SK-N-SH treated with all-trans-retinoic acid at 6 μM for 48 hours (cell line): ENCODE data around the gene PHACTR3.

Experiments
- GLIS3 ChIP-seq: fragments of 250-450 bp; sonication (Bioruptor Pico); IDR thresholded peaks from 2 replicates; pipeline ENCODE4 v1.5.0; 2020; ENCODE audit warnings: mild to moderate bottlenecking, moderate library complexity
- TCF4 ChIP-seq: fragments of 250-450 bp; sonication (Bioruptor Pico); IDR thresholded peaks from 2 replicates; pipeline ENCODE4 v1.8.0; 2021; ENCODE audit warnings: mild to moderate bottlenecking, moderate library complexity, borderline replicate concordance
- ZFP30 ChIP-seq: fragments of 450-650 bp; formaldehyde crosslinking; IDR thresholded peaks from 2 replicates; pipeline ENCODE4 v1.5.0; 2022; ENCODE audit warnings: mild to moderate bottlenecking, moderate library complexity
- ZNF8 ChIP-seq: fragments of 450-650 bp; formaldehyde crosslinking; IDR thresholded peaks from 2 replicates; pipeline ENCODE4 v1.5.0; 2020; ENCODE audit warnings: mild to moderate bottlenecking, moderate library complexity
- TF ChIP-seq, protein P1 (sequence below): fragments of 250-450 bp; sonication (Bioruptor Pico); IDR thresholded peaks from 2 replicates; pipeline ENCODE4 v1.8.0; 2021; ENCODE audit warnings: low read depth, mild to moderate bottlenecking, moderate library complexity, borderline replicate concordance
- TF ChIP-seq, protein P2 (sequence below): fragments of 250-450 bp; sonication (Bioruptor Pico); IDR thresholded peaks from 2 replicates; pipeline ENCODE4 v1.5.1; 2020; ENCODE audit warnings: low read depth, mild to moderate bottlenecking, moderate library complexity

DNA sequence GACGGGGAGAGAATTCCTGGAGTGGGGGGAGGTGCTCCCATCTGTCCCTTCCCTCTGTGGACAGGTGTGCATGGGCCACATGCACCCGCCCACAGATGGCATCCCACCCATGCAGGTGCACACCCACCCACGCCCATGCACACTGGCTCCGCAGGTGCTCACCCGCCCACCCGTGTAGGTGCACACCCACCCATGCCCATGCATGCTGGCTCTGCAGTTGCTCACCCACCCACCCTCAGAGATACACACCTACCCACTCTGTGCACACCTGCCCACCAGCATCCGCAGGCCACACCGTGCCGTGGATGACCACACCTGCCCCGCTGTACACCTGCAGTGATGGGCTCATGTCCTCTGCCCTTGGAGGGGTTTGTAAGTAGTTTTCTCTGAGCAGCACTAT lies 132.0 kb downstream of the PHACTR3 start:
- TF ChIP-seq TCF4 (CRISPR knock-in tag) = no peak
- no peak for TF ChIP-seq GLIS3
- TF ChIP-seq, protein P1, sequence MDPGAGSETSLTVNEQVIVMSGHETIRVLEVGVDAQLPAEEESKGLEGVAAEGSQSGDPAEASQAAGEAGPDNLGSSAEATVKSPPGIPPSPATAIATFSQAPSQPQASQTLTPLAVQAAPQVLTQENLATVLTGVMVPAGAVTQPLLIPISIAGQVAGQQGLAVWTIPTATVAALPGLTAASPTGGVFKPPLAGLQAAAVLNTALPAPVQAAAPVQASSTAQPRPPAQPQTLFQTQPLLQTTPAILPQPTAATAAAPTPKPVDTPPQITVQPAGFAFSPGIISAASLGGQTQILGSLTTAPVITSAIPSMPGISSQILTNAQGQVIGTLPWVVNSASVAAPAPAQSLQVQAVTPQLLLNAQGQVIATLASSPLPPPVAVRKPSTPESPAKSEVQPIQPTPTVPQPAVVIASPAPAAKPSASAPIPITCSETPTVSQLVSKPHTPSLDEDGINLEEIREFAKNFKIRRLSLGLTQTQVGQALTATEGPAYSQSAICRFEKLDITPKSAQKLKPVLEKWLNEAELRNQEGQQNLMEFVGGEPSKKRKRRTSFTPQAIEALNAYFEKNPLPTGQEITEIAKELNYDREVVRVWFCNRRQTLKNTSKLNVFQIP (CRISPR knock-in tag) = no peak
- TF ChIP-seq, protein P2, sequence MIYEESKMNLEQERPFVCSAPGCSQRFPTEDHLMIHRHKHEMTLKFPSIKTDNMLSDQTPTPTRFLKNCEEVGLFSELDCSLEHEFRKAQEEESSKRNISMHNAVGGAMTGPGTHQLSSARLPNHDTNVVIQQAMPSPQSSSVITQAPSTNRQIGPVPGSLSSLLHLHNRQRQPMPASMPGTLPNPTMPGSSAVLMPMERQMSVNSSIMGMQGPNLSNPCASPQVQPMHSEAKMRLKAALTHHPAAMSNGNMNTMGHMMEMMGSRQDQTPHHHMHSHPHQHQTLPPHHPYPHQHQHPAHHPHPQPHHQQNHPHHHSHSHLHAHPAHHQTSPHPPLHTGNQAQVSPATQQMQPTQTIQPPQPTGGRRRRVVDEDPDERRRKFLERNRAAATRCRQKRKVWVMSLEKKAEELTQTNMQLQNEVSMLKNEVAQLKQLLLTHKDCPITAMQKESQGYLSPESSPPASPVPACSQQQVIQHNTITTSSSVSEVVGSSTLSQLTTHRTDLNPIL (CRISPR knock-in tag) = no peak
- no peak for TF ChIP-seq ZNF8 (CRISPR knock-in tag)
- no peak for TF ChIP-seq ZFP30 (CRISPR knock-in tag)
